Duodenal mucosa (tissue), 2 donors: ENCODE data around the gene CYTH1.

Source experiments
- H3K27ac ChIP-seq: one replicate; pipeline ENCODE4 v1.7.0; 2013; ENCODE audit warnings: low read depth, low read length
- H3K27me3 ChIP-seq, 2 donors: one replicate each; pipeline ENCODE4 v1.7.0; 2013; ENCODE audit warnings: low read length in 2 of 2, control low read depth in 1 of 2; ENCODE audit not compliant: insufficient read depth in 2 of 2, control insufficient read depth in 1 of 2
- H3K36me3 ChIP-seq, 2 donors: one replicate each; pipeline ENCODE4 v1.7.0; 2013; ENCODE audit warnings: low read length in 2 of 2, control low read depth in 1 of 2; ENCODE audit not compliant: insufficient read depth in 2 of 2, control insufficient read depth in 1 of 2
- H3K4me1 ChIP-seq, 2 donors: one replicate each; pipeline ENCODE4 v1.7.0; 2013; ENCODE audit warnings: low read length in 2 of 2, control low read depth in 1 of 2; ENCODE audit not compliant: insufficient read depth in 2 of 2, control insufficient read depth in 1 of 2
- H3K4me3 ChIP-seq, 2 donors: one replicate each; pipeline ENCODE4 v1.7.0; 2013; ENCODE audit warnings: low read length in 2 of 2, low read depth in 1 of 2
- H3K9ac ChIP-seq, 2 donors: one replicate each; pipeline ENCODE4 v1.7.0; 2013; ENCODE audit warnings: low read length in 2 of 2, low read depth in 1 of 2
- H3K9me3 ChIP-seq, 2 donors: one replicate each; pipeline ENCODE4 v1.7.0; 2013; ENCODE audit warnings: low read length in 2 of 2, control low read depth in 1 of 2; ENCODE audit not compliant: control insufficient read depth in 1 of 2

The CYTH1 gene

DNA sequence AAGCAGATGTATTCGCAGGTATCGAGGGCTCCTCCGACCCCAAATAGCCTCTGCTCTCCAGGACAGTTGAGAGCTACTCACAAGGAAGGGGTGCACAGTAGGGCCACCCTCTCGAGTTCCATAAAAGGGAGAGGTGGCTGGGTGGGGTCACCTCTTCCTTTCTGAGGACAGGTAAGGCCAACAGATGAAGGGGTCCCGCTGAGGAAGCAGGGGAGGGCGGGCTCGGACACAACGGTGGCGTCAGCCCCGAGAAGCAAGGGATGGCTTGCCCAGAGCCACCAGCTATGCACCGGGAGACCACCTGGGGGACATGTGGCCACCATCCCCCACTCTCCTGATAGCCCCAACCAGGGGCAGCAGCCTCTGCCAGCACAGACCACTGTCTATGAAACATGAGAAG, 15.1 kb upstream of the CYTH1 start:
- H3K27ac ChIP-seq, result no peak overlapping the region
- no peak overlapping the region for H3K9ac ChIP-seq
- no peak overlapping the region for H3K4me3 ChIP-seq
- no peaks in the 10 kb centered on the region for H3K27me3 ChIP-seq
- no peaks in the 10 kb centered on the region for H3K9me3 ChIP-seq
- H3K36me3 ChIP-seq, result peaks cover 48 to 79% of the 10 kb centered on the region in 2 donors
- no peaks in the 10 kb centered on the region for H3K4me1 ChIP-seq

GRCh38 chr17:78796517-78796900, 14.4 kb upstream of the CYTH1 start:
- Histone ChIP-seq H3K9me3 (no peaks in the 10 kb centered on the region), H3K27ac (no peak overlapping the region)

DNA sequence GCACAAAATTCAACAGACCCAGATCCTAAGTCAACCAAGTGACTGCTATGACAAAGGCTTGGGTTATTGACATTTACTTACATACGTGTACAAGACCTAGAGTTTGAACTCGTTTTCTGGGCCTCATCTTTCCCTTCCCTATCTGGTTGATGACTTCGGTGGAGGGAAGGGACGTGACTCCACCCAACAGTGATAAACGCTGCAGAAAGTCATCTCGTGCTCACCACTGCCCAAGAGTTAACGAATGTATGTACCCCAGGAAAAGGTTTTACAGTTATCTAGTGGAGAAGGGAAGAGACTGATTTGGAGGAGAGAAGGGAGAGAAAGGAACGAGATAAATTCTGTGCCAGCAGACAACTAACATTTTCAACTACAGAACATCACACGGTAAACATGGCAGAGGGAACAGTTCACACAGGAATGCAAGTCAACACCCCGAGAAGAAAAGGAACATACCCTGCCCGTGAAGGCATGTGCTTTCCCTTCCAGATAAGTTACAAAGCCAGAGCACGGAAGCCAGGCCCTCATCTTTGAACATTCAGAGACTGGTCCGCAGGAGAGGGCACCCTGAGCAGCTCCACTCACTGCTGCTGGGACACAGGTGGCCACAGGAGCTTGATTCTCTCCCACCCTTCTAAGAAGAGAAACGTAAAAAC, 13.9 kb upstream of the CYTH1 start:
- Histone ChIP-seq H3K9ac (no peak overlapping the region), H3K36me3 (peaks cover 42 to 81% of the 10 kb centered on the region in 2 donors), H3K9me3 (no peaks in the 10 kb centered on the region), H3K27me3 (no peaks in the 10 kb centered on the region), H3K27ac (no peak overlapping the region), H3K4me3 (no peak overlapping the region), H3K4me1 (no peaks in the 10 kb centered on the region)

More at GRCh38 chr17:78796517-78796900, 14.4 kb upstream of the CYTH1 start:
- Histone ChIP-seq H3K27me3 (no peaks in the 10 kb centered on the region), H3K4me1 (no peaks in the 10 kb centered on the region), H3K4me3 (no peak overlapping the region), H3K36me3 (peaks cover 47 to 79% of the 10 kb centered on the region in 2 donors), H3K9ac (no peak overlapping the region)

GRCh38 chr17:78794864-78795640, 13.0 kb upstream of the CYTH1 start:
- Histone ChIP-seq H3K9ac (no peak overlapping the region), H3K9me3 (no peaks in the 10 kb centered on the region), H3K36me3 (peaks cover 42 to 79% of the 10 kb centered on the region in 2 donors), H3K27me3 (no peaks in the 10 kb centered on the region), H3K4me1 (no peaks in the 10 kb centered on the region), H3K27ac (no peak overlapping the region), H3K4me3 (no peak overlapping the region)

DNA sequence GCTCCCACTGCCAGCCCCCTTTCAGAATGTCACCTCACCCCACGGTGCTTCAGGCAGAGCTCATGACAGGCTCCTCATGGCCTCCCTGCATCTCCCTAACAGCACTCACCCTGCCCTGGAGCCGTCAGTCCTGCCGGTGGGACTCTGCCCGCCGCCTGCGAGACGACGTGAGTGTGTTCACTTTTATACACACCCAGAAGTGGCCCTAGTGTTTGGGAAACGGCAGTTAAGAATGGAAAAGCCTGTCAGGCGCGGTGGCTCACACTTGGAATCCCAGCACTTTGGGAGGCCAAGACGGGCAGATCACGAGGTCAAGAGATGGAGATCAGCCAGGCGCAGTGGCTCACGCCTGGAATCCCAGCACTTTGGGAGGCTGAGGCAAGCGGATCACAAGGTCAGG, 12.3 kb upstream of the CYTH1 start:
- Histone ChIP-seq H3K4me1 (peaks cover 0 to 6% of the 10 kb centered on the region in 2 donors), H3K9me3 (no peaks in the 10 kb centered on the region), H3K27me3 (no peaks in the 10 kb centered on the region), H3K27ac (no peak overlapping the region), H3K9ac (no peak overlapping the region), H3K4me3 (no peak overlapping the region), H3K36me3 (peaks cover 42 to 75% of the 10 kb centered on the region in 2 donors)

GRCh38 chr17:78793968-78794367, 11.9 kb upstream of the CYTH1 start:
- H3K27ac ChIP-seq, result no peak overlapping the region

GRCh38 chr17:78793415-78793814, 11.3 kb upstream of the CYTH1 start:
- H3K27me3 ChIP-seq, result no peaks in the 10 kb centered on the region
- no peaks in the 10 kb centered on the region for H3K9me3 ChIP-seq
- H3K4me1 ChIP-seq, result peaks cover 0 to 7% of the 10 kb centered on the region in 2 donors
- H3K4me3 ChIP-seq, result no peak overlapping the region
- H3K9ac ChIP-seq, result no peak overlapping the region
- no peak overlapping the region for H3K27ac ChIP-seq
- H3K36me3 ChIP-seq, result peaks cover 33 to 68% of the 10 kb centered on the region in 2 donors

More at GRCh38 chr17:78793968-78794367, 11.9 kb upstream of the CYTH1 start:
- no peak overlapping the region for H3K9ac ChIP-seq
- H3K4me1 ChIP-seq, result peaks cover 0 to 7% of the 10 kb centered on the region in 2 donors
- H3K36me3 ChIP-seq, result peaks cover 37 to 71% of the 10 kb centered on the region in 2 donors
- no peaks in the 10 kb centered on the region for H3K9me3 ChIP-seq
- H3K4me3 ChIP-seq, result no peak overlapping the region
- no peaks in the 10 kb centered on the region for H3K27me3 ChIP-seq

DNA sequence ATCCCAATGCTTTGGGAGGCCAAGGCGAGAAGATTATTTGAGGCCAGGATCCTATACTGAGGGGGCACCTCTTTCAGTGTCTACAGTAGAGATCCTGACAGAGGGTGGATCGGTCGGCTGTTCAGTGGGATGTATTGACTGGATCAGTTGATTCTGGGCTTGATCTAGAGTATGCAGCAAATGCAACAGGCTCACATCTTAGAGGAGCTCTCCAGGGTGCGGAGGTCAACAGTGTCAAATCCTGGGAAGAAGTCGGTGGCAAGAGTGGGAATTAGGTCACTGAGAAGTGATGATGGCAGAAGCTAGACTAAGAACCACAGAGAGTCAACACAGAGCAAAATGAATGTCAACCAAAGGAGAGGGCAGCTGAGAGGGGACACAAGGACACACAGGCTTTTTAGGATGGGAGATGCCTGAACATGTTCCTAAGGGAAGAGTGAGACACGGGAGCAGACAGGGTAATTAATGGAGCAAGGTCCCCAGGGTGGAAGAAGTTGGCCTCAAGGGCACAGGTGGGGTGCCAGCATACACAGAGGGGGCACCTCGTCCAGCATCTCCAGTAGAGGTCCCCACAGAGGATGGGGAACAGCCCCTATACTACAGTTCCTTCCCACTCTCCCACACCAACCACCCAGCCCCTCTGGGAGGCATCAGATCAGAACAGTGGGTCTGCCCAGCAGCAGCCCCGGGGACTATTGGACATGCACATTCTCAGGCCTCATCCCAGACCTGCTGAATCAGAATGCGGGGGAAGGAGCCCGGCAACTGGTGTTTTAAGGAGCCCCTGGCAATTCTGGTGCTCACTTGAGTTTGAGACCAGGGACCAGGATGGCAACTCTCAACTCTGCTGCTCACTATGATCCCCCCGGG, 10.0 kb upstream of the CYTH1 start:
- H3K4me3 ChIP-seq, result no peak overlapping the region
- peaks cover 0 to 7% of the 10 kb centered on the region in 2 donors for H3K4me1 ChIP-seq
- H3K27ac ChIP-seq, result no peak overlapping the region
- no peaks in the 10 kb centered on the region for H3K9me3 ChIP-seq
- H3K36me3 ChIP-seq, result peaks cover 24 to 56% of the 10 kb centered on the region in 2 donors
- no peaks in the 10 kb centered on the region for H3K27me3 ChIP-seq
- H3K9ac ChIP-seq, result no peak overlapping the region

DNA sequence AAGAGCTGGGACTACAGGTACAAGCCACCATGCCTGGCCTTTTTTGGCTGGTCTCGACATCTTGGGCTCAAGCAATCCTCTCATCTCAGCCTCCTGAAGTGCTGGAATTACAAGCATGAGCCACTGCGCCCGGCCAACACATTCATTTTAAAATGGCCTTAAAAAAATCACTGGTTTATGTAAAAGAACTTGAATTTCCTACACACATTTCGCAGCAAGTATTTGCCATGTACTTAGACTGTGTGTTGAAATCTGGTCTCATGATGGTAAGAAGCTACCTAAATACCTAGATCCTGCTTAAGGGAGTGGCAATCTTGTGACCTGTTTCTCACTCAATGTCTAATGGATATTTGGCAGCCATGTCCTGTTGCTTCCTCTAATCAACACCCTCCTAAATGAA, 8.5 kb upstream of the CYTH1 start:
- peaks cover 14 to 40% of the 10 kb centered on the region in 2 donors for H3K36me3 ChIP-seq
- no peaks in the 10 kb centered on the region for H3K27me3 ChIP-seq
- H3K27ac ChIP-seq, result no peak overlapping the region
- no peak overlapping the region for H3K9ac ChIP-seq
- H3K9me3 ChIP-seq, result no peaks in the 10 kb centered on the region
- H3K4me3 ChIP-seq, result no peak overlapping the region
- peaks cover 0 to 7% of the 10 kb centered on the region in 2 donors for H3K4me1 ChIP-seq
